Cerebellar nuclear complex (tissue), 1 donor: ENCODE measurements around the gene TBCB.
"Not testable (repeated sequence)": the region's sequence is repeated elsewhere in the genome, so short reads cannot be mapped to it uniquely, and the experiment has no call there.

ENCODE experiments used
- DNase-seq, 2 experiments: peaks; one replicate each; lab custom pipeline; 2025; lab: John Stamatoyannopoulos, UW

Gene TBCB

DNA sequence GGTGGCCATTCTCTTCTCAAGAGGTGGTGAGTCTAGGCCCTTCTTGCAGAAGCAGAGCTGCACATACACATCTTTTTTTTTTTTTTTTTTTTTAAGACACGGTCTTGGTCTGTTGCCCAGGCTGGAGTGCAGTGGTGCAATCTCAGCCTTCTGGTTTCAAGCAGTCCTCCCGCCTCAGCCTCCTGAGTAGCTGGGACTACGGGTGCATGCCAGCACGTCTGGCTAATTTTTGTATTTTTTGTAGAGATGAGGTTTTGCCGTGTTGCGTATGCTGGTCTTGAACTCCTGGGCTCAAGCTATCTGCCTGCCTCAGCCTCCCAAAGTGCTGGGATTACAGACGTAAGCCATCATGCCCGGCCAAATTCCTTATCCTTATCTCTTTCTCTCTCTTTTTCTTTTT lies 58.6 kb downstream of the TBCB start:
- not testable (repeated sequence) for DNase-seq
